Stimulated activated CD4-positive, alpha-beta T cell treated with anti-CD3 and anti-CD28 coated beads, TNF-alpha, amount 100 ng/mL, for 1 hour (primary cell): ENCODE results near the gene SLC10A7.

Experiments used
- DNase-seq, 3 donors: peaks; one replicate each; pipeline ENCODE4 v3.0.0-alpha.2; 2020; ENCODE audit warnings: low read depth in 3 of 3, low spot score in 1 of 3

Gene SLC10A7

GRCh38 chr4:146521541-146522097, at the start of gene SLC10A7:
Gene SLC10A7, minus strand, starts transcription at chr4:146521940. Its CDS starts 223 bp downstream, at chr4:146521717.
- peak; percentile 10 to 54 (median 37) for DNase-seq

DNA sequence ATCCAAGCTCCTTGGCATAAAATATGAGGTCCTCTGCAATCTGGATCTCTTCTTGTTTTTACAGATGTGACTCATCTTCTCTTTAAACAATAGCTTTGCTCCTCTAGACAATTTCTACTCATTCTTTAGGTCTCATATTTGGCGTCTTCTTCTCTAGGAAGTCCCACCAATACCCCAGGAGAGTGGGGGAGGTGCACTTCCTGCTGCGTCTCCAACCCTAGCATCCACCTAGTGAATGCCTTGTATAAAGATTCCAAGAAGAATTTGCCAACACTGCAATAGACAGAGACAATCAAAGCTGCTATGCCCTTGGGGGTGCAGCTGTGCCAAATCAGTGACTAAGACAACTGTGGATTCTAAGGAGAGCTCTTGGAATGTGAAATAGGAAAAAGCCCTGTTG, 45.7 kb upstream of the SLC10A7 start:
- no peak for DNase-seq

DNA sequence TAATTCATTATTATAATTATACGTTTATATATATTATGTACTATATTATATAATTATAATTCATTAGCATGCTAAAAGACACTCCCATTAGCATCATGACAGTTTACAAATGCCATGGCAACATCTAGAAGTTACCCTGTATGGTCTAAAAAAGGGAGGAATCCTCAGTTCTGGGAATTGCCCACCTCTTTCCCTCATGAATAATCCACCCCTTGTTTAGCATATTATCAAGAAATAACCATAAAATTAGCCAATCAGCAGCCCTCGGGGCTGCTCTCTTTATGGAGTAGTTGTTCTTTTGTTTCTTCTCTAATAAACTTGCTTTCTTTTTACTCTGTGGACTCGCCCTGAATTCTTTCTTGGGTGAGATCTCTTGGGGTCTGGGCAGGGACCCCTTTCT, 42.8 kb upstream of the SLC10A7 start:
- DNase-seq, result no peak

DNA sequence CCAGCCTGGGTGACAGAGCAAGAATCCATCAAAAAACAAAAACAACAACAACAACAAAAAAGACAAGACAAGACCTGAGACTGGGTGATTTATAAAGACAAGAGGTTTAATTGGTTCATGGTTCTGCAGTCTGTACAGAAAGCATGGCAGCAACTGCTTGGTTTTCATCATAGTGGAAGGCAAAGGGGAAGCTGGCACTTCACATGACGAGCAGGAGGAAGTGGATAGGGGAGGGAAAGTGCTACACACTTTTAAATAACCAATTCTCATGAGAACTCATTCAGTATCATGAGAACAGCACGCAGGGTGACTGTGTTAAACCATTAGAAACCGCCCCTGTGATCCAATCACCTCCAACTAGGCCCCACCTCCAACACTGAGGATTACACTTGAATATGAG, 28.4 kb upstream of the SLC10A7 start:
- DNase-seq, result no peak

GRCh38 chr4:146548443-146548842, 26.7 kb upstream of the SLC10A7 start:
- DNase-seq, result no peak

DNA sequence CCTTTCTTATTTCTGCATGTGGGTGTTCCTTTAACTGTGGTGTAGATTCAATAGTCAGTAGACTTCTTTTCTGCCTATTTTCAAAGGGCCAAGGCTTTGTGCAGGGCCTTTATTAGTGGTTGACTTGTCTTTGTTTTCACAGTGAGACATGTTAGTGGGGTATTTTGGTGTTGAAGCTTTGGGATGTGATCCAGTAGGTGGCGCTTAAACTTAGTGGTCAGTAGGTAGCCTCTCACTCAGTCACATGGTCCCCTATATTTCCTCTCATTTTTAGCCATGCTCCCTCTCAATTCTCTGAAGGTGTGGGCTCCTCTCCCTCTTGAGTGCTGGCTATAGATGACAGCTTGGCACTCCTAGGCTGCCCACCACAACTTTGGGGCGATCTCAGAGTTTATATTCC, 23.4 kb upstream of the SLC10A7 start:
- no peak for DNase-seq

- DNase-seq, result no peak
These were observed 12.4 kb upstream of the SLC10A7 start for GRCh38 chr4:146534178-146534577.

DNA sequence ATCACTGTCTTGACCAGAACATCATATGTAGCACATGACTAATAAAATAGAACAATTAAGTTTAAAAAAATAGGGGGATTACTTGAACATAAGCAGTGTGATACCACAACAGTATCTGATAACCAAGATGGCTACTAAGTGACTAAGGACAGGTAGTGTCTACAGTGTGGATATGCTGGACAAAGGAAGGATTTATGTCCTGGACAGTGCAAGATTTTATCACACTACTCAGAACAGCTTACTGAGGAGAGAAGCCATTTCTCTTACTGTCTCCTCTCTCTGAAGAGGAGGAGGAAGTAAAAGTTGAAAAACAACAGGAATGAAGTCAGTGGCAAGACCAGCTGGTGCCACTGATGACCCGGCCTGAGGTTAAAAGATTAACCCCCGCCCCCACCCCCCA, 4.0 kb upstream of the SLC10A7 start:
- no peak for DNase-seq

DNA sequence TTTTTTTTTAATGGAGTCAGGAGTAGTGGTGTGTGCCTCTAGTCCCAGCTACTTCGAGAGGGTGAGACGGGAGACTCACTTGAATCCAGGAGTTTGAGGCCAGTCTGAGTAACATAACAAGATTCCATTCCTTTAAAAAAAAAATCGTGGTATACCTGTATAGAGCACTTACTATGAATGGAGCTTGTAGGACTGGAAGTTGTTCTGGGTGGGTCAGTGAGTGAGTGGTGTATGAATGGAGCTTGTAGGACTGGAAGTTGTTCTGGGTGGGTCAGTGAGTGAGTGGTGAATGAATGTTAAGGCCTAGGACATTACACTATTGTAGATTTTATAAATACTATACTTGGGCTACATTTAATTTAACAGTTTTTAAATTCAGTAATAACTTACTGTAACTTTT, 2.9 kb upstream of the SLC10A7 start:
- no peak for DNase-seq

GRCh38 chr4:146522869-146523205, 1.1 kb upstream of the SLC10A7 start:
- DNase-seq, result no peak

GRCh38 chr4:146522098-146522868, 543 bp upstream of the SLC10A7 start:
- peak; percentile 42 to 82 (median 57) for DNase-seq

GRCh38 chr4:146520896-146521540, 722 bp downstream of the SLC10A7 start:
- DNase-seq, result no peak

- DNase-seq, result no peak
These were observed 6.9 kb downstream of the SLC10A7 start for GRCh38 chr4:146514651-146515357.

GRCh38 chr4:146513548-146513947, 8.2 kb downstream of the SLC10A7 start:
- no peak for DNase-seq

GRCh38 chr4:146511381-146511780, 10.4 kb downstream of the SLC10A7 start:
- no peak for DNase-seq

- DNase-seq, result no peak
These were observed 10.8 kb downstream of the SLC10A7 start for GRCh38 chr4:146510942-146511341.

DNA sequence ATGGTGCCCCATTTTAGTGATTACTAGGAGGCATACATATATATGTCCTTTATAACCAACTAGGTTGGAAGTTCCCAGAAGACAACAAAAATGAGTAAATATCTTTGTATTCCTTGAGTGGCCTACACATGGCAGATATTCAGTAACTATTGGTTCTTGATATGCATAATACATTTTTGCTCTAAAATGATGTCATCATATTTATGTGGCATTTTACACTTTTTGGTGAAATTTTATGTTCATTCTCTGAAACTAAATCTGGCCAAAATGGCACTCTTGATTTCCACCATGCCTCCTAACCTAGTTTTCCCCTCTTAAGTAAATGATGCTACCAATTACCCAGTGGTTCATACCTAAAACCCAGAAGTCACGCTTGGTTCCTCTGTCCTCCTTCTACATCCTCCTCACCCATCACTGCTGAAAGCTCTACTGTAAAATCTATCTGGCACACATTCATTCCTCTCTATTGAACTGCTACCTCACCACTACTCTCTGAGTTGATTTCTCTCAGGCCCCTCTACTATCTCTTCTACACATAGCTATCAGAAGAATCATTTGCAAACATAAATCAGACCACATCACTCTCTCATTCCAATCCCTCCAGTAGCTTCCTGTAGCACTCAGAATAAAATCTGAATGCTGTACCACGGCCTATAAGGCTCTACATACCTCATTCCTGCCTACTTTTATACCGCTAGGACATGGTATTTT, 13.4 kb downstream of the SLC10A7 start:
- no peak for DNase-seq

DNA sequence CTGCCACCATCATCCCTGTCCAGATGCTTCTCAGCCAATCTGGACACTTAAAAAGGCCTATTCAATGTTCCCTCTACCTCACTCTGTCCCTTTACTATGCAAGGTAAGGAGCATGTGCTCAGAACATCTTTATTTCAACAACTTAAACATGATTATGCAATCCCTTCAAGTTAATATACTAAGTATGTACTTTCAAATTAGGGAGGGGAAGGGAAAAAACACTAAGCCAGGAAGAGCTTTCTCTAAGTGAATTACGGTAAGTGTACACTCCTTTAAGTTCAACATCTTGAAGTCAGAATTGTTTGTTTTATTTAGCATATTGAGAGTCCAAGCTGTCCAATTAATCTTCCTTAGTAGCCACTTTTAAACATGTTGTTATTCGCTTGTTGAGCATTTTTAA, 14.1 kb downstream of the SLC10A7 start:
- DNase-seq, result no peak

DNA sequence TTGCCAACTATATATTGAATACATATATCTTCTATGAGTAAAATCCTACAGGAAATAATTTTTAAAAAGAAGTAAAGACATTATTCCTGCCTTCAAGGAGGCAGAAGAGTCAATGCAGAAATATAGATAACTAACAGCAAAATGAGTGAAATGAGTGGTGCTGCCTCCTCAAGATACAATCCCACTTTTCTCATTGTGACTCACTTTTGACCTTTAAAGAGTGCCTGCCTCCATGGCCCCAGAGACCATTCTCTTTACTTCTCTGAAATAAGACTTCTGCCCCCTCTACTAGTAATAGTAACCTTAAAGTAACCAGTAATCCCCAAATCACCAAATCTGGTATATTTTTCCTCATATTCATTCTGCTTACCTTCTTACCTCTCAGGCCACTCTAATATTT, 15.5 kb downstream of the SLC10A7 start:
- no peak for DNase-seq

- no peak for DNase-seq
These were observed 21.5 kb downstream of the SLC10A7 start for GRCh38 chr4:146500216-146500615.

DNA sequence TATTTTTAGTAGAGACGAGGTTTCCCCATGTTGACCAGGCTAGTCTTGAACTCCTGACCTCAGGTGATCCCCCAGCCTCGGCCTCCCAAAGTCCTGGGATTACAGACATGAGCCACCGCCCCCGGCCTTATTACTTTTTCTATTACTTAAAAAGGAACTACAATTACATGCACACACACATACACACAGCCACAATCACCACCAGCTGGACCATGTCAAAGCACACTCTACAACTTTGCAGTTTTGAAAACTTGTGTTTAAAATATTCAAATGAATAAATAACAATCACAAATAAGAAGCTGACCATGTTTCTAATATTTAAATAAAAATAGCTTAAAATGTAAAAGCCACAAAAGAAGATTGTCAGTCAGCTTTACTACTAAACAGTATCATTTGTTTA, 23.4 kb downstream of the SLC10A7 start:
- no peak for DNase-seq
